Stomach (tissue), 9 donors: ENCODE results near the gene LDHD. TPM values are rescaled to one million over a fixed set of nuclear protein-coding genes. Genes with fewer than 3 reads are reported as not detected.

Source experiments
- DNase-seq, 2 donors: peaks; one replicate each; pipeline versions ENCODE4 v3.0.0 to v3.0.0-alpha.2; 2013 to 2019
- H3K27ac ChIP-seq, 5 donors: fragments of 200-600 bp in 4 of 5; sonication (generic) in 4 of 5; one replicate each; pipeline ENCODE4 v1.5.1; 2013 to 2019; ENCODE audit warnings: mild to moderate bottlenecking in 1 of 5, moderate library complexity in 1 of 5
- H3K27me3 ChIP-seq, 3 donors: fragments of 200-600 bp; sonication (generic); one replicate each; pipeline ENCODE4 v1.5.1; 2017 to 2019; ENCODE audit warnings: mixed run types in 1 of 3
- H3K36me3 ChIP-seq, 4 donors: fragments of 200-600 bp; sonication (generic); 1 replicate in 3 of 4; 2 replicates in 1 of 4; pipeline ENCODE4 v1.5.1; 2016 to 2019
- H3K4me1 ChIP-seq, 4 donors: fragments of 200-600 bp; sonication (generic); one replicate each; pipeline ENCODE4 v1.5.1; 2016 to 2019
- H3K4me3 ChIP-seq, 4 donors: fragments of 200-600 bp; sonication (generic) in 3 of 4; one replicate each; pipeline ENCODE4 v1.5.1; 2016 to 2019; ENCODE audit warnings: mild to moderate bottlenecking in 1 of 4
- H3K9me3 ChIP-seq, 4 donors: fragments of 200-600 bp; sonication (generic); one replicate each; pipeline ENCODE4 v1.5.1; 2016 to 2019
- EP300 ChIP-seq: sonication (generic); formaldehyde crosslinking; IDR thresholded peaks from one replicate; pipeline ENCODE4 v1.6.1; 2017; ENCODE audit warnings: antibody characterized with exemption
- POLR2A ChIP-seq, 4 donors: fragments of 450-650 bp; IDR thresholded peaks; one replicate each; pipeline ENCODE4 v1.6.1; 2016; ENCODE audit warnings: antibody characterized with exemption in 4 of 4, control low read depth in 2 of 4, mild to moderate bottlenecking in 1 of 4, moderate library complexity in 1 of 4
- POLR2AphosphoS5 ChIP-seq, 3 donors: sonication (generic); formaldehyde crosslinking; IDR thresholded peaks; one replicate each; pipeline ENCODE4 v1.6.1; 2016; ENCODE audit warnings: antibody characterized with exemption in 3 of 3
- WGBS, 5 donors: extraction: QIAGEN DNeasy Blood & Tissue Kit in 3 of 5; methylation state at CpG; one replicate each; pipeline versions ENCODE4 v1.1.5 to v1.1.7; 2013 to 2018; 5-methylcytosine and 5-hydroxymethylcytosine counted together
- intact Hi-C: fragments of 100-400 bp; cut with DNase I; formaldehyde crosslinking; loops from one replicate; pipeline ENCODE4 v1.15.1; 2023; ENCODE audit warnings: low total_unique reads
- polyA plus RNA-seq, 3 donors: library from polyadenylated mRNA; stranded (reverse); fragments of 200-250 nt; gene quantifications; one replicate each; pipeline ENCODE4 v1.2.3, GENCODE V29; 2013
- total RNA-seq, 5 donors: library from RNA; depleted of rRNA; stranded (reverse); fragments of >200 nt; gene quantifications; one replicate each; pipeline versions ENCODE4 v1.1.0 to v1.2.3, GENCODE V29; 2014 to 2016
- TF ChIP-seq, protein P1 (sequence below), 7 experiments: fragments of 450-650 bp in 4 of 7; fragments of 200-600 bp in 3 of 7; sonication (generic) in 3 of 7; IDR thresholded peaks; one replicate each; pipeline ENCODE4 v1.5.1; 2016 to 2019; ENCODE audit warnings: antibody characterized with exemption in 7 of 7, control low read depth in 2 of 7, mild to moderate bottlenecking in 1 of 7
- donor health status: healthy with polysubstance abuse.
- donor health status: Bipolar disorder and iron deficiency.
- donor health status: healthy.

The LDHD gene
- total and polyA plus RNA-seq, 8 donors: 5.0 to 110 (median 24.1) TPM

DNA sequence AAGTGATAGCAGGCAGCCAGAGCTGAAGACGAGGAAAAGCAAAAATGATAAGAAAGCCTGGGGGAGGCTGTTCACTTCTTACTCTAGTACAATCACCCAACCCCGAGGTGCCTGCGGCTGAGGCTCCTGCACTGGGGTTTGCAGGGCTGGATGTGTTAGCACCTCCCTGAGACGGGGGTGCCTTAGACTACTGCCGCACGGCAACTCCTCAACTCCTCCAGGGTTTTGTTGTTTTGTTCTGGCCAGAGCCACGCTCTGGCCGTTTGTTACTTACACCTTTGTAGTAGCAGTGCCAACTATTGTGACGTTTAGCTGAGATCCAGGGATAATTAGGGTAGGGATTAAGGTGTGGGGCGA, 51.5 kb downstream of the LDHD start:
- WGBS, 5 donors: 24 to 42% (median 28%) methylated on average over 10 of the region's 10 CpGs
- Histone ChIP-seq H3K27ac (peak overlapping the region; percentile 83 to 94 (median 85)), H3K4me1 (peaks cover 56 to 91% (median 80%) of the 10 kb centered on the region in 4 donors), H3K27me3 (no peaks in the 10 kb centered on the region), H3K9me3 (no peaks in the 10 kb centered on the region), H3K36me3 (no peaks in the 10 kb centered on the region), H3K4me3 (peak overlapping the region in 2 of 4 donors; percentile 2 to 7)
- DNase-seq: peak in 1 of 2 donors; percentile 56
- intact Hi-C loops: no loop called here
- no peak for TF ChIP-seq EP300

DNA sequence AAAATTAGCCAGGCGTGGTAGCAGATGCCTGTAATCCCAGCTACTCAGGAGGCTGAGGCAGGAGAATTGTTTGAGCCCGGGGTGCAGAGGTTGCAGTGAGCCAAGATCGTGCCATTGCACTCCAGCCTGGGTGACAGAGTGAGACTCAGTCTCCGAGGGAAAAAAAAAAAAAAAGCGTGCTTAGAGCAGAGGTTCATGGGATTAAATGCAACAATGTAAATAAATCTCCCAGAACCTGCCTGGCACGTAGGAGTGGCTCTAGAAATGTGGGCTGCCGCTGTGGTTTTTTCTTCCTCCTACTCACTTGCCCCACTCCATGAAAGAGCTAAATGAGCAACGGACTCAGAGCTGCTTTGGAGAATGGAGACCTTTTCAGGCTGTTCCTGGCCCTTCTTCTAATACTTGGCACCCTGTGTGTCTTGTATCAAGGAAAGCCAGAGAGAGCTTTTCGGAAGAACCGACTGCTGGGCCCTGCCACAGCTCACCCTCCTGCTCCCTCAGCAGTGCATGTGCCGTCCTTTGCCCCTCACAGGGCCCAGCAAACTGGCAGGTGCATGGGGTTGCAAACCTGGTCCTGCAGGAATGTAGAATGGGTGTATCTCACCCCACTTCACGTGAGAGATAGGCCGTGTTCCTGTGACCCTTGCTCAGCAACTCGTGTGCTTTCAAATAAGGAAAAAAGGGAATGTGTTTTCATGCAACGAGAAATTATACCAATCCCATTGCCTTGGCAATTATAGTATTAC, 52.0 kb downstream of the LDHD start:
- DNase-seq: peak; percentile 76 to 87
- intact Hi-C loops: no loop called here
- TF ChIP-seq POLR2AphosphoS5 (IDR thresholded peaks at IDR 0.05) (peak in 2 of 3 donors; percentile 22 to 34), EP300 (no peak), POLR2A (IDR thresholded peaks at IDR 0.05) (peak in 1 of 4 donors; percentile 9)
- TF ChIP-seq, protein P1, sequence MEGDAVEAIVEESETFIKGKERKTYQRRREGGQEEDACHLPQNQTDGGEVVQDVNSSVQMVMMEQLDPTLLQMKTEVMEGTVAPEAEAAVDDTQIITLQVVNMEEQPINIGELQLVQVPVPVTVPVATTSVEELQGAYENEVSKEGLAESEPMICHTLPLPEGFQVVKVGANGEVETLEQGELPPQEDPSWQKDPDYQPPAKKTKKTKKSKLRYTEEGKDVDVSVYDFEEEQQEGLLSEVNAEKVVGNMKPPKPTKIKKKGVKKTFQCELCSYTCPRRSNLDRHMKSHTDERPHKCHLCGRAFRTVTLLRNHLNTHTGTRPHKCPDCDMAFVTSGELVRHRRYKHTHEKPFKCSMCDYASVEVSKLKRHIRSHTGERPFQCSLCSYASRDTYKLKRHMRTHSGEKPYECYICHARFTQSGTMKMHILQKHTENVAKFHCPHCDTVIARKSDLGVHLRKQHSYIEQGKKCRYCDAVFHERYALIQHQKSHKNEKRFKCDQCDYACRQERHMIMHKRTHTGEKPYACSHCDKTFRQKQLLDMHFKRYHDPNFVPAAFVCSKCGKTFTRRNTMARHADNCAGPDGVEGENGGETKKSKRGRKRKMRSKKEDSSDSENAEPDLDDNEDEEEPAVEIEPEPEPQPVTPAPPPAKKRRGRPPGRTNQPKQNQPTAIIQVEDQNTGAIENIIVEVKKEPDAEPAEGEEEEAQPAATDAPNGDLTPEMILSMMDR (IDR thresholded peaks at IDR 0.05): no peak
- 25 to 41% (median 35%) methylated on average over 15 of the region's 15 CpGs for WGBS, 5 donors
- Histone ChIP-seq H3K27ac (peak overlapping the region; percentile 83 to 94 (median 85)), H3K27me3 (no peaks in the 10 kb centered on the region), H3K4me3 (peak overlapping the region in 2 of 4 donors; percentile 2 to 7), H3K9me3 (no peaks in the 10 kb centered on the region), H3K36me3 (no peaks in the 10 kb centered on the region), H3K4me1 (peaks cover 52 to 91% (median 77%) of the 10 kb centered on the region in 4 donors)

DNA sequence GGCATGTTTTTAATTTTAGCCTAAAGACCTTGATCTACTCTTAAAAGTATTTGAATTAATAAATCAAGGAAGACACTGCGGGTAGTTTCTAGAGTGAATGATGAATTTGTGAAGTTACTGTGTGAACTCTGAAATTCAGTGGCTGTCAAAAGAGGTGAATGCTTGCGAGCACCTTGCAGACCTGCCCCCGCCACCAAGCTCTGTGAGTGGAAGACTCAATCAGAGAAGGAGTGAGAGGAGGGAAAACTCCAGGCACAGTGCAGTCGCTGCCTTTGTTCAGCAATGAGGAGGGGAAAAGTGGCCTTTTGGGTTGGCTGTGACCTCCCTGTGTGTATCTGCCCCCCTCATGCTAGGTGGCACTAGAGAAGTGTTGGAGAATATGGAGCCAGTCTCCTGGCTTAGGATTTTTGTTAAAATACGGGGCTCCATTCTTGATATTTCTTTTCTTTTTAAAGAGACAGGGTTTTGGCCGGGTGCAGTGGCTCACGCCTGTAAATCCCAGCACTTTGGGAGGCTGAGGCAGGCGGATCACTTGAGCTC, 53.0 kb downstream of the LDHD start:
- peaks cover 52 to 87% (median 74%) of the 10 kb centered on the region in 4 donors for H3K4me1 ChIP-seq
- H3K36me3 ChIP-seq: no peaks in the 10 kb centered on the region
- H3K9me3 ChIP-seq: no peaks in the 10 kb centered on the region
- 67 to 85% (median 71%) methylated on average over 8 of the region's 8 CpGs for WGBS, 5 donors
- H3K4me3 ChIP-seq: no peak overlapping the region
- peak overlapping the region; percentile 83 to 94 (median 85) for H3K27ac ChIP-seq
- TF ChIP-seq EP300 (no peak), POLR2AphosphoS5 (IDR thresholded peaks at IDR 0.05) (no peak), POLR2A (IDR thresholded peaks at IDR 0.05) (no peak)
- TF ChIP-seq, protein P1 (IDR thresholded peaks at IDR 0.05): no peak
- no peak for DNase-seq
- no peaks in the 10 kb centered on the region for H3K27me3 ChIP-seq
- intact Hi-C loops: no loop called here

DNA sequence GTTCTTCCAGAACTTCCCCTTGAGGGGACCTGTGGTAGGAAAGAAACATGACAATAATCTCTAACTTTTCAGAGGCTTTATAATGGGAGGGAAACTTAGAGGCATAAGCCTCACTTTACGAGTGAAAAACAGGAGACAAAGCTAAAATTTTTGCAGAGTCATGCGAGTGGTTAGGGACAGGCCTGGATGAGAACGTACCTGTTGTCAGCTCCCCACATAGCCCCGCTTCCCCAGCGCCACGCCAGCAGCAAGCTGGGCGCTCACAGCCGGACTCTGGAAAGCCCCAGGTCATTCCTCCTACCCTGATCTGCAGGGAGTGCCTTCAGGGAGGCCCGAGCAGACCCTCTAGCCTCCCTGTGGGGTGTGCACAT, 53.6 kb downstream of the LDHD start:
- H3K27ac ChIP-seq: peak overlapping the region; percentile 83 to 90 (median 85)
- peaks cover 52 to 86% (median 69%) of the 10 kb centered on the region in 4 donors for H3K4me1 ChIP-seq
- H3K9me3 ChIP-seq: no peaks in the 10 kb centered on the region
- no peak overlapping the region for H3K4me3 ChIP-seq
- intact Hi-C loops: no loop called here
- TF ChIP-seq EP300 (no peak), POLR2AphosphoS5 (IDR thresholded peaks at IDR 0.05) (no peak), POLR2A (IDR thresholded peaks at IDR 0.05) (no peak)
- TF ChIP-seq, protein P1 (IDR thresholded peaks at IDR 0.05): no peak
- no peaks in the 10 kb centered on the region for H3K36me3 ChIP-seq
- no peak for DNase-seq
- H3K27me3 ChIP-seq: no peaks in the 10 kb centered on the region
- 73 to 89% (median 78%) methylated on average over 9 of the region's 9 CpGs for WGBS, 5 donors
